ENCODE results near the gene PPARGC1A.

DNA sequence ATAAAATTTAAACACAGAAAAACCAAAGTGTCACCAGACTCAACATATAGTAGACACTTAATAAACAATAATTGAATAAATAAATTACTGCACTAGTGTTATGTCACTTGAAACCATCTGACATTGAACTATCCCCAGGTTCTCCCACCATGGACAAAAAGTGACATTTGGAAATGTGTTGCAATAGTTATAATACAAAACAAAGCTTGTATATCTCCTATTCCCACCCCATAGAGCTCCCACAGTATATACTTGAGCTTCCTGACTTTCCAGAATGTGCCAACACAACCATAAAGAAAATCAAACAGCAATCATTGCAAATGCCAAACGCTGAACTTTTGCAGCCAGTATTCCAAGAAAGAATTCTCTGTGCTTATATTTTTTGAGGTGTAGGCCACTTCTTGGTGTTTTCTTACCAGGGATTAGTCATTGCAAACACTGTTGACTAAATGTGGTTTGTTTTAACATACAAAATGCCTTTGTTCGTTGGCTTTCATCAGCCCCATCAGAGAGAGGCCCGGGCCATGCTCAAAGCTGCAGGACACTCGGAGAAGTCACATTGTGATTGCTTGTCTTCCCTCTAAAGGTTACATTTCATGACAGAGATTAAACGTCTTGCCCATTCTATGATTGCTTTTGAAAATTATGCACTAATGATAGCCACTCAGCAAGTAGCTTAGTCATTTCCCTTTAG, 33.8 kb downstream of the PPARGC1A start:
- TF ChIP-seq, protein P1, sequence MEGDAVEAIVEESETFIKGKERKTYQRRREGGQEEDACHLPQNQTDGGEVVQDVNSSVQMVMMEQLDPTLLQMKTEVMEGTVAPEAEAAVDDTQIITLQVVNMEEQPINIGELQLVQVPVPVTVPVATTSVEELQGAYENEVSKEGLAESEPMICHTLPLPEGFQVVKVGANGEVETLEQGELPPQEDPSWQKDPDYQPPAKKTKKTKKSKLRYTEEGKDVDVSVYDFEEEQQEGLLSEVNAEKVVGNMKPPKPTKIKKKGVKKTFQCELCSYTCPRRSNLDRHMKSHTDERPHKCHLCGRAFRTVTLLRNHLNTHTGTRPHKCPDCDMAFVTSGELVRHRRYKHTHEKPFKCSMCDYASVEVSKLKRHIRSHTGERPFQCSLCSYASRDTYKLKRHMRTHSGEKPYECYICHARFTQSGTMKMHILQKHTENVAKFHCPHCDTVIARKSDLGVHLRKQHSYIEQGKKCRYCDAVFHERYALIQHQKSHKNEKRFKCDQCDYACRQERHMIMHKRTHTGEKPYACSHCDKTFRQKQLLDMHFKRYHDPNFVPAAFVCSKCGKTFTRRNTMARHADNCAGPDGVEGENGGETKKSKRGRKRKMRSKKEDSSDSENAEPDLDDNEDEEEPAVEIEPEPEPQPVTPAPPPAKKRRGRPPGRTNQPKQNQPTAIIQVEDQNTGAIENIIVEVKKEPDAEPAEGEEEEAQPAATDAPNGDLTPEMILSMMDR (conservative IDR thresholded peaks at IDR 0.05 in 1 of 2, IDR thresholded peaks at IDR 0.05 in 1 of 2; ENCODE audit: extremely low read depth in 1 of 2, insufficient read depth in 1 of 2, low read depth in 1 of 2, low read length in 2 of 2), result no peak
- no peak for TF ChIP-seq EZH2 (IDR thresholded peaks at IDR 0.05; ENCODE audit: borderline replicate concordance, low read length)

Data from mammary epithelial cell (primary cell).